Measurements from ENCODE around the gene SLC27A1. TPM values are rescaled to one million over a fixed set of nuclear protein-coding genes. Genes with fewer than 3 reads are reported as not detected.
A peak's percentile ranks its signal among the peaks of the same experiment; 100 is the strongest.

Gene SLC27A1
- total and polyA plus RNA-seq, 9 of the 15 experiments (the other 6 are each of a cell fraction or from before 2014, with no cell fraction given): 0.06 to 3.0 (median 1.1) TPM

GRCh38 chr19:17518654-17519053 lies 48.3 kb downstream of the SLC27A1 start (continued):
- TF ChIP-seq ATF7 (IDR thresholded peaks at IDR 0.05): peak; percentile 31; the same call in 1 of the 2 replicates
- TF ChIP-seq CXXC5 (CRISPR knock-in tag; IDR thresholded peaks at IDR 0.05): 0 out of 2 replicates have a peak, but pooled peaks have one; percentile 12
- peak in 1 of 2 experiments; percentile 44; a peak in 2 of 4 replicates for TF ChIP-seq HDAC1 (IDR thresholded peaks at IDR 0.05)
- TF ChIP-seq SMARCA4 (IDR thresholded peaks at IDR 0.05): peak; percentile 72; the same call in 1 of the 2 replicates
- 0 out of 2 replicates have a peak, but pooled peaks have one; percentile 15 for TF ChIP-seq SOX6 (IDR thresholded peaks at IDR 0.05)
- peak; percentile 77 for TF ChIP-seq MGA (IDR thresholded peaks at IDR 0.05)
- TF ChIP-seq HDAC2 (IDR thresholded peaks at IDR 0.05): peak; percentile 69
- TF ChIP-seq CBFA2T3 (IDR thresholded peaks at IDR 0.05): peak; percentile 47
- TF ChIP-seq ZNF407 (IDR thresholded peaks at IDR 0.05; ENCODE audit: low read depth): peak; percentile 48; the same call in 1 of the 2 replicates
- TF ChIP-seq SMARCE1 (IDR thresholded peaks at IDR 0.05): peak; percentile 82
